ENCODE data around the gene BCDIN3D.

The BCDIN3D gene

GRCh38 chr12:49818241-49818895 is 24.5 kb downstream of the BCDIN3D start:
- no peak for DNase-seq

- DNase-seq: no peak
Observed at GRCh38 chr12:49813131-49813530, 29.8 kb downstream of the BCDIN3D start.

DNA sequence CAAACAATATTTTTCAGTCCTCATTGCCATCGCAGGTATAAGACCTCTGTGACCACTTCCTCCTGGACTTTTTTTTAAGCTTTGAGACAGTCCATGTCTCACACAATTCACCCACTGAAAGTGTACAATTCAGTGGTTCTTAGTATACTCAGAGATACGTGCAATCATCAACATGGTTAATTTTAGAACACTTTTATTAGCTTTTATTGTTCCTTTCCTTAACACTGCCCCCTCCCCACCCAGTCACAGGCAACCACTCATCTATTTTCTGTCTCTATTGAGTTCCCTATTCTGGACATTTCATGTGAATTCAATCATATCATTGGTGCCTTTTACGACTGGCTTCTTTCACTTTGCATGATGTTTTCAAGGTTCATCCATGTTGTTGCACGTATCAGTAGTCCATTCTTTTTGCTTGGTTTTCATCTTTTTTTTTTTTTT is 30.9 kb downstream of the BCDIN3D start:
- DNase-seq: no peak

- DNase-seq: no peak
Observed at GRCh38 chr12:49811136-49811535, 31.8 kb downstream of the BCDIN3D start.

- DNase-seq: no peak
Observed at GRCh38 chr12:49809906-49810389, 33.0 kb downstream of the BCDIN3D start.

DNA sequence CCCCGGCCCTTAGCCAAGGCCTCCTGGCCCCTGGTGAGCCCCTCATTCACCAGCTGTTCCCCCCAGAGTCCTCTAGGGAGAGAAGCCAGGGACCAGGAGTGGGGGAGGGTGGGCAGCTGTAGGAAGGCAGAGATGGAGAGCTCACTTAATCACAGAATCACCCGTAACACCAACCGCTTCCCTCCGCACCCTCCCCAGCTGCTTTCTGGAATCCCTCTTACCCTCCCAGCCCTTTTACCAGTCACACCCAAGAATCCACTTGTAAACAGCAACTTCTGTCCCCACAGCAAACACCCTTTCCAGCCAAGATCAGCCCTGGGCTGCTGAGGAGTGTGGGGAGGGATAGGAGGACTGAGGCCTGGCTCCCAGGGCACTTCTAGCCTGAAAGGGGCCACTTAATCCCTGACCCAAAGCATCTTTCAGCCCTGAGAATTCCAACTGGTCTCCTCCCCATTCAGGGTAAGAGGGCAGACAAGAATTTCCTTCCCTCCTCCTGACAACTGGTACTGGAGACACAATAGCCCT is 33.5 kb downstream of the BCDIN3D start:
- DNase-seq: no peak

GRCh38 chr12:49808686-49809380 is 34.1 kb downstream of the BCDIN3D start:
- no peak for DNase-seq

DNA sequence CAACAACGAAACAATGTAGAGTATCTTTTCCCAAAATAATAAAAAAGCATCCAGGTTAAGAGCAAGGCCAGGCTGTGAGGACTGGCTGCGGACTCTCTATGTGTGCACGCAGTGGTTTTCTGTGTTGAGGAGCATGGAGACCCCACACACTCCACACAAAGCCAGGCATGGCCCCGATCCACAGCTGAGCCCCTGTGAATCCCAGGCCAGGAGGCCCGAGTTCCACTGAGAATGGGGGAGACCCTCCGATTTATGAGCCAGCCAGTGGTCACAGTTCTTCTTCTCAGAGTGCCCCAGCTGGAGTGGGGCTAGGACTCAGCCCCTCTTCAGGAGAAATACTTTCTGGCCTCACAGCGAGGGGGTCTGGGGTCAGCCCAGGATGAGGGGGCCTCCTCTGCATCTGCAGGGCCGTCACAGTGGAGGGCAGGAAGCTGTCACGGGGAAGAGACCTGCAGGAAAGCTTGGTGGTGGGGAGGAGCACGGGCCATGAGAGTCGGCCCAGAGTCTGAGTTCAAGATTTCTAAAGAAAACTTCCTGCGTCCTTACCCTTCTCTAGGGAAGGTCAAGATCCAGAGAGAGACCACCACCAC is 34.8 kb downstream of the BCDIN3D start:
- no peak for DNase-seq

DNA sequence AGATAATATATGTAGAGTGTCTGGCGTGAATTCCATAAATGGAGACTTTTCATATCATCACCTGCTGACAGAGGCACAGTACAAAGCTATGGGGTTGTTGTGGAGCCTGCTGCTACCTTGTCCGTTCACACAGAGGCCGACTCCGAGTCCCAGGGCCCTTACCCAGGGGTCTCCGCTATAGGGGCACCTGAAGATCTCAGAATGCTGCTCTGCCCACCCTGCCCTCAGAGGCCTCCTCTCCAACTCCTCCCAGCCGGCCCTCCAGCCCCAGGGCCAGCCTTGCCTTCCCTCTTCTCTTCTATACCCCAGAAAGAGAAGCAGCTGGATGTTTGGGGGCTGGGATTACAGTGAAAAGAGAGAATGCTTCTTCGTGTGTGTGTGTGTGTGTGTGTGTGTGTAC is 36.0 kb downstream of the BCDIN3D start:
- DNase-seq: no peak

DNA sequence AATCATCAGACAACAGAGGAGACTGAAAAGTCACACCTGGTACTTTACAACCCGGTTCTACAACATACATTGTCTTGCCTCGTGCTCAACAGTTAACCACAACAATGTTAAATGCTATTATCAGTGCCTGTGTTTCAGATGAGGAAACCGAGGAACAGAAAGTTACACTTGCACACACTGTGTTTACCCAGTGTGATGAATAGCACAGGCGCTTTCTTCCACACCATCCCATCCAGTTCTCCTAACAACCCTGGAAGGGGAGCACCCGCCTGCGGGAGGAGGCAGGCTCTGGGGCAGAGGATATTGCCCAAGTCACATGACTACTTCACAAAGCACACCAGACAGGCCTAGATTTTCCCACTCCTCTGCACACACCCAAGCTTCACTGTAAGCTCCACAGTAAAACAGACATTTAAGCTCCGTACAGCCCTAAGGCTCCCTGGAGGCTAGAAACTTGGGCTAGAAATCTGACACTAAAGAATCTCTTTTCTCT is 36.5 kb downstream of the BCDIN3D start:
- no peak for DNase-seq

DNA sequence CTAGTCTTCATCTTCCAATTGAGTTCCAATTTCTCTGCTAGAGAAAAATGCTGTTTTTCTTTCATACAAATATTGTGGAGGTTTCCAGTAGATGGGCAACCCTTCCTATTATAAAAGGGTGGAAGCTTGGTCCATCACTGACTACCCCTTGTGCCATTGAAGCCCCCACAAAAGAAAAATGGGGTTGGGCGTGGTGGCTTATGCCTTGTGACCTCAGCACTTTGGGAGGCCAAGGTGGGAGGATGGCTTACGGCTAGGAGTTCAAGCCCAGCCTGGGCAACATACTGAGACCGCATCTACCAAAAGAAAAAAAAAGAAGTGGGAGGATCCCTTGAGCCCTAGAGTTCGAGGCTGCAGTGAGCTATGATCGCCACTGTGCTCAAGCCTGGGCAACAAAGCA is 37.5 kb downstream of the BCDIN3D start:
- no peak for DNase-seq

GRCh38 chr12:49804821-49805220 is 38.1 kb downstream of the BCDIN3D start:
- DNase-seq: no peak

- DNase-seq: no peak
Observed at GRCh38 chr12:49803693-49804450, 39.0 kb downstream of the BCDIN3D start.

DNA sequence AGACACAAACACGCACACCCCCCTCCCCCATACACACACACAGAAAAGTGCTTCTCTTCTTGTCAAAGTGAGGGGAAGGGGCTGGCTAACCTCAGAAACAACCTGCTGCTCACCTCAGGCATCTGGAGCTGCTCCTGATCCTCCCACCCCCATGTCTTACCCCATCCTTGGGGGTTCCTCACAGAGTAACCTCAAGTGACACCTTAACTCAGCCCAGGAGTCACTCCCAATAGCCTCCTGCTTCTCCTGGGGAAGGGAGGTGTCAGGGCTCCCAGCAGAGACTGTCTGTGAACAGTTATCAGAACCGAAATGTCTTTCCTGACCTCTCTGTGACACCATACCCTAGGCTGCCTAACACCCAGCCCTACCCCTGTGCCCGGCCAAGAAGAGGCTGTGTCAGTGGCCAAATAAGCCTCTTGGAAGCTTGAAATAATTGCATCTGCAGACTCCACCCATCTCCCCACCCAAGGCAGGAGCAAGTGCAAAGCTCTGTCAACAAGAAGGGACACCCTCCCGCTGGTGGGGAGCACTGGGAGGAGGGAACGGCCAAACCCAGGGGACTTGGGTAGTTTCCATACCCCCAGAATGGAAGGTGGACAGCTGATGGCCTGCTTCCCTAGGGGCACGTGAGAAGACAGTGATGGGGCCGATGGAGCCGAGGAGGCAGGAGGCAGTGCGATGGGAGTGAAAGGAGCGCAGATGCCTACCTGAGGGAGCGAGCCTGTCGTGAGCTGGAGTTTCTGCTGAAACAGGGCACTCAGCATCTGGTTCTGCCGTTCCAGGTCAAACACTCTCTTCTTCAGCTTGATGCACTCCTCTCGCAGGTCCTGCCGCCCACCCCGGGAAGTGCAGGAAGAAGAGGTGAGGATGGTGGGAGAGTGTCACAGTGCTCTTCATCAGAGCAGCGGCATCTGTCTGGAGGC is 41.5 kb downstream of the BCDIN3D start:
- no peak for DNase-seq

- no peak for DNase-seq
Observed at GRCh38 chr12:49800421-49801140, 42.3 kb downstream of the BCDIN3D start.

DNA sequence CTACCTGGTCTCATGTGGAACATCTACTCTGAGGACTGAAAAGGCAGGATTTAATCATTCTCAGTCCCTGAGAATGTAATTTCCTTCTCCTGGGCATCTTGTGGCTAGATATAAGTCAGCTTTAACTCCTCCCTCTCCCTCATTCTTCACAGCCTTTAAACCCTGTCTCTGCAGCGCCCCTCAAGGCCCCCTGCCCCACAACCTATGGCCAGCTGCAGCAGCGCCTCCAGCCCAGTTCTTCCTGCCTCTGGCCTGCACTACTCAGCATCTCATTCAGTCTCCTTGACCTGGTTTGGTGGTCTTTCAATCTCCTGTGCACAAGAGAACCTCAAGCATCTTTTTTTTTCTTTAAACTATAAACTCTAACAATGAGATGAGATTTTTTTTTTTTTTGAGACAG is 44.0 kb downstream of the BCDIN3D start:
- DNase-seq: no peak

DNA sequence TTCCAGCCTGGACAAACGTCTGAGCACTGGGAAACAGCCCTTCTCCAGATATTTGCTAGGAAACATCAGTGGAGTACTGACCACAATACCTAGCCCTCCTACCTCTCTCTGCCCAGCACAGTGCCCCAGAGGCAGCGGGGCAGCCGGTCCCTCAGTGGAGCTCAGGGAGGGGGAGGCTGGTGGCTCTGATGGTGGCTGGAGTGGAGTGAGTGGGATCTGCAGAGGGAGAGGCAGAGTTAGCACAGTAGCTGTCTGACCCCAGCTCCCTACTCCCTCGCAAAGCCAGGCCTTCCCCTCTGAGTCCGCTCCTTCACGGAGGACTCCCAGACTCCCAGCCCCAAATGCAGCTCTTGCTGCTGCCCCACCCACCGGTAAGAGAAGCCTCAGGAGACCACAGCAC is 44.7 kb downstream of the BCDIN3D start:
- no peak for DNase-seq

DNA sequence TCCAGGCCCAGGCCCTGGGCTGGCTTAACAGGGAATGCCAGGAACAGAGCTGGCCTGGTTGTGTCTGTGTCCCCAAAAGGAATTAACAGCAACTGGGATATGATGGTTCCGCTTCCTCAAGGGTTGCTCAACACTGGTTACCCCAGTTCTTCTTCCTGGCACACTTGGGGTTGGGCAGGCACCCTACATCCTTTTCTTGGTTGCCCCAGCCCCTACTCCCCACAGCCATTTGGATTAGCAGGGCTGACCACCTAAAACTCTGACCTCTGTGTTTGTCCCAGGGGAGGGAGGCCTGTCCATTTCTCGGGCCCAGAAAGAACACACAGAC is 45.5 kb downstream of the BCDIN3D start:
- no peak for DNase-seq

- DNase-seq: no peak
Observed at GRCh38 chr12:49796606-49797448, 46.1 kb downstream of the BCDIN3D start.

GRCh38 chr12:49796155-49796554 is 46.8 kb downstream of the BCDIN3D start:
- no peak for DNase-seq
